Testis (tissue), 3 donors: ENCODE data around the gene SMOC2. TPM values are rescaled to one million over a fixed set of nuclear protein-coding genes. Genes with fewer than 3 reads are reported as not detected.

ENCODE experiments used
- DNase-seq: peaks from one replicate; pipeline ENCODE4 v3.0.0-alpha.2; 2019
- H3K27ac ChIP-seq, 2 donors: fragments of 200-600 bp; sonication (generic); one replicate each; pipeline ENCODE4 v1.5.1; 2019
- H3K27me3 ChIP-seq: fragments of 200-600 bp; sonication (generic); one replicate; pipeline ENCODE4 v1.5.1; 2019
- H3K36me3 ChIP-seq: fragments of 200-600 bp; sonication (generic); one replicate; pipeline ENCODE4 v1.5.1; 2017; ENCODE audit warnings: low read depth; ENCODE audit errors: missing control alignments
- H3K4me1 ChIP-seq: fragments of 200-600 bp; sonication (generic); one replicate; pipeline ENCODE4 v1.5.1; 2019
- H3K4me3 ChIP-seq, 2 donors: fragments of 200-600 bp; sonication (generic); one replicate each; pipeline ENCODE4 v1.5.1; 2017 to 2019
- H3K9me3 ChIP-seq: fragments of 200-600 bp; sonication (generic); one replicate; pipeline ENCODE4 v1.5.1; 2017
- POLR2A ChIP-seq: fragments of 450-650 bp; IDR thresholded peaks from one replicate; pipeline ENCODE4 v1.6.1; 2017; ENCODE audit warnings: antibody characterized with exemption, mild to moderate bottlenecking, moderate library complexity
- WGBS, 2 donors: methylation state at CpG; one replicate each; pipeline ENCODE4 v1.1.5; 2018; 5-methylcytosine and 5-hydroxymethylcytosine counted together
- intact Hi-C: fragments of 100-400 bp; cut with DNase I; formaldehyde crosslinking; loops from one replicate; pipeline ENCODE4 v1.15.1; 2023; ENCODE audit warnings: low total_unique reads
- polyA plus RNA-seq: library from polyadenylated mRNA; stranded (reverse); fragments of 350-450 nt; fragmentation: Illumina TruSeq; extraction: RNeasy Lipid Tissue Mini Kit (QIAGEN cat#74804); gene quantifications from one replicate; pipeline ENCODE4 v1.2.3, GENCODE V29; 2014; ENCODE audit warnings: low read depth, low replicate concordance; ENCODE audit not compliant: insufficient read depth
- total RNA-seq, 2 donors: library from RNA; depleted of rRNA; stranded (reverse); fragments of >200 nt; gene quantifications; one replicate each; pipeline ENCODE4 v1.2.3, GENCODE V29; 2016
- TF ChIP-seq, protein P1 (sequence below), 3 experiments: fragments of 450-650 bp in 2 of 3; fragments of 200-600 bp in 1 of 3; sonication (generic) in 1 of 3; IDR thresholded peaks; one replicate each; pipeline ENCODE4 v1.5.1; 2016 to 2019; ENCODE audit warnings: antibody characterized with exemption in 3 of 3, mild to moderate bottlenecking in 2 of 3, moderate library complexity in 1 of 3

Gene SMOC2
- total and polyA plus RNA-seq, 3 donors from 2014 or later: 78.4 to 140 (median 110) TPM

DNA sequence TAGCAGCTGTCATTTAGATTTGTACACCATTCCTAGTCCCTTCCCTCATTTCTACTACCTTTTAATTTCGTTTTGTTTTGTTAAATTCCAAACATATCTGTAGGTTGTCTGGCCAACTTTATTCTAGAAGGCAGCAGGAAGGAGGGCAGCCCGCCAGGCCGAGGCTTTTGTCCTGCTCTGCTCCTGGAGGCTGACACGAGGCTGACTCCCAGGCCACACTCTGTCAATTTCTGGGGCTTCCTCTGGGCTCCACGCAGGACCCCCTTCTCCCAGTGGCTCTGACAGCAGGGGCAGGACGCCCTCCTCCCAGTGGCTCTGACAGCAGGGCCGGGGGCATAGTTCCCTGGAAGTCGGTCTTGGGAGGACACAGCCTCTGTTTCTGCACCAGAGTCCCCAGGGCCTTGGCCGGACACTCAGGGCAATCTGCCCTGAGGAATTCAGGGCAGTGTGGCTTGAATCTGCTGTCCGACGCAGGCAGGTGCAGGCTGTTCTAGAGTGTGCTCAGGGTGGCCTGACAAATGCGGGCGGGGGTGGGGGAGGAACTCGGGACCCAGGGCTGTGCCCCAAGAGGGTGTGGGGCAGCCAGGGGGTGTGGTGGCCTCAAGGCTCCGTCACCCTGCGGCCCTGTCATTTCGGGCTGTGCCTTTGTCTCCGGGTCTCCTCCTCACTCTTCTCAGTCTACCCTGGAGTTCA lies 11.8 kb downstream of the SMOC2 start:
- no peak overlapping the region for H3K4me3 ChIP-seq
- peak overlapping the region; percentile 71 to 76 for H3K27ac ChIP-seq
- H3K36me3 ChIP-seq: no peaks in the 10 kb centered on the region
- TF ChIP-seq POLR2A: no peak
- TF ChIP-seq, protein P1, sequence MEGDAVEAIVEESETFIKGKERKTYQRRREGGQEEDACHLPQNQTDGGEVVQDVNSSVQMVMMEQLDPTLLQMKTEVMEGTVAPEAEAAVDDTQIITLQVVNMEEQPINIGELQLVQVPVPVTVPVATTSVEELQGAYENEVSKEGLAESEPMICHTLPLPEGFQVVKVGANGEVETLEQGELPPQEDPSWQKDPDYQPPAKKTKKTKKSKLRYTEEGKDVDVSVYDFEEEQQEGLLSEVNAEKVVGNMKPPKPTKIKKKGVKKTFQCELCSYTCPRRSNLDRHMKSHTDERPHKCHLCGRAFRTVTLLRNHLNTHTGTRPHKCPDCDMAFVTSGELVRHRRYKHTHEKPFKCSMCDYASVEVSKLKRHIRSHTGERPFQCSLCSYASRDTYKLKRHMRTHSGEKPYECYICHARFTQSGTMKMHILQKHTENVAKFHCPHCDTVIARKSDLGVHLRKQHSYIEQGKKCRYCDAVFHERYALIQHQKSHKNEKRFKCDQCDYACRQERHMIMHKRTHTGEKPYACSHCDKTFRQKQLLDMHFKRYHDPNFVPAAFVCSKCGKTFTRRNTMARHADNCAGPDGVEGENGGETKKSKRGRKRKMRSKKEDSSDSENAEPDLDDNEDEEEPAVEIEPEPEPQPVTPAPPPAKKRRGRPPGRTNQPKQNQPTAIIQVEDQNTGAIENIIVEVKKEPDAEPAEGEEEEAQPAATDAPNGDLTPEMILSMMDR (IDR thresholded peaks at IDR 0.05): no peak
- H3K27me3 ChIP-seq: no peaks in the 10 kb centered on the region
- 37 to 39% methylated on average over 9 to 18 of the region's 18 CpGs for WGBS, 2 donors
- DNase-seq: peak; percentile 60
- intact Hi-C loops: no loop called here
- H3K9me3 ChIP-seq: no peaks in the 10 kb centered on the region
- peaks cover 45% of the 10 kb centered on the region for H3K4me1 ChIP-seq

DNA sequence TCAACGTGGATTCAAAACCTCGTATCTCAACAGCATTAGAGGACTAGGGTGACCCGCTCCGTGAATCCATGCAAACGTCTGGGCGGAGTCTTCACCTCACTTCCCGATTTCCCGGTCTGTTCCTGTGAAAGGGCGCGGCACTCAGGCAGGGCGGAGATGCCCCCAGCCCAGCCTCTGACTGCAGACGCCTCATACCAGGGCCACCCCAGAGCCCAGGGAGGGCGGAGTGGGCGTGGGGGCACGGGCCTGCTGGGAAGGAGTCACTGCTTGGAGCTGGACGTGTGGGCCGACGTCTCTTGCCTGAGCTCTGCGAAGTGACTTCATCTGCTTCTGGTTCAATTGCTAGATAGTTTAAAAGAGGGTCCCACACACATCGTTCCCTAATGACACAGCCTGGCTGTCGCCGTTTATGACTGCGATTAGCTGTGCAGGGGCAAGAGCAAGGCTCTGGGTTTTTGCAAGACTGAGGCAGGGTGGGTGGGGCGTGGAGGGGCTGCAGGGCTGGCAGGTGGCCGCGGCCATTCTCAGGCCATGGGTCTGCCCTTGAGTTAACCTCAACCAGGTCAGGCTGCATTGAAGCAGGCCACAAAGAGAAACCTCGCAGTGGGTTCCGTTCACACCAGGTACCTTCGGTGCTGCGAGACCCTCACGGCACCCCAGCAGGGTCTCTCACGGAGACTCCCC lies 15.0 kb downstream of the SMOC2 start:
- no peaks in the 10 kb centered on the region for H3K27me3 ChIP-seq
- peaks cover 47% of the 10 kb centered on the region for H3K4me1 ChIP-seq
- no peaks in the 10 kb centered on the region for H3K9me3 ChIP-seq
- intact Hi-C loops: no loop called here
- no peak overlapping the region for H3K4me3 ChIP-seq
- TF ChIP-seq, protein P1 (IDR thresholded peaks at IDR 0.05): no peak
- TF ChIP-seq POLR2A: no peak
- WGBS, 2 donors: 90 to 92% methylated on average over 19 to 32 of the region's 32 CpGs
- H3K36me3 ChIP-seq: no peaks in the 10 kb centered on the region
- peak overlapping the region; percentile 47 to 71 for H3K27ac ChIP-seq
- no peak for DNase-seq

DNA sequence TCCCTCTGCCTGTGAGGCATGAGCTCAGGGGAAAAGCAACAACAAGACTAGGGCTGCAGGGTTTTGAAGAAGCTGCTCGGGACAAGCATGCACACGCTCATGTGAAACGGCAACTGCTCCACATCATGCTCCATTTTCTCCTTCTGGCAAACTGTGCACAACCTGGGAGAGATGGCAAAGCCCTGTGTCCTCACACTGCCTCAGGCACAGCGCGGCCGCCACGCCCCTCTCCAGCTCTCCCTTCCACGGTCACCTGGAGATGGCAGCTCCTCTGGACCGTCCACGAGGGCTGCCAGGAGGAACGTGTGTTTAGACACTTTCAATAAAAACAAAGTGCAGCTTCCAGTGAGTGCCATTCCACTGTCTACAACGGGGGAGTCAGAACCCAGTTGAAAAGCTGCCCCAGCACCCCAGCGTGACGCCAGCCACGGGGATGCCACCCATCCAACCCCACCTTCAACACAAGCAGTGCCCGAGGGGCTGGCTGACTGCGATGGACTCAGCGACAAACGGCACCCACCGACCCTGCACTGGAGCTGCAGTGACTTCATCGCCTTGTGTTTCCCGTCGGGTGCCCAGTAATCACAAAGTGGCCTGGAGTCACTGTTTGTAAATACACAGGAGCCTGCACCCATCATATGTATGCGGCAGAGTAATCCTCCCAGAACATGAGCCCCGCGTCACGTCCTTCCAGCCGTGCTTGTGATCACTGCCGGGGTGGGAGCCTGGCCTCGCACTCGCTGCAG lies 16.1 kb downstream of the SMOC2 start:
- no peak for DNase-seq
- H3K27ac ChIP-seq: peak overlapping the region; percentile 47 to 71
- no peak for TF ChIP-seq POLR2A
- TF ChIP-seq, protein P1 (IDR thresholded peaks at IDR 0.05): no peak
- H3K4me3 ChIP-seq: no peak overlapping the region
- no peaks in the 10 kb centered on the region for H3K36me3 ChIP-seq
- intact Hi-C loops: no loop called here
- no peaks in the 10 kb centered on the region for H3K27me3 ChIP-seq
- 74 to 76% methylated on average over 16 to 31 of the region's 31 CpGs for WGBS, 2 donors
- no peaks in the 10 kb centered on the region for H3K9me3 ChIP-seq
- H3K4me1 ChIP-seq: peaks cover 36% of the 10 kb centered on the region

DNA sequence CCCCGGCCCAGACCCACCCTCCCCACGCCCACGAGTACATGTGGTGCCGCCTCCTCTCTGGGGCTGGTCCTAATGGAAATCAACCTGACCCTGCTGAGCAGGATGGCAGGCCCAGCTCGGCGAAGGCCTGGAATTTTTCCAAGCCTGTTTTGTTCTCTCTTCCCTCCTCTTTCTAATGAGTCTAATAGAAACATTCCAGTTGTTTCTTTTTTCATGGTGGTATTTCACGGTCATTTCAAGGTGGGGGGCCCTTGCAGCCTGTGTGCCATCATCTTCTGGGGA lies 16.6 kb downstream of the SMOC2 start:
- intact Hi-C loops: no loop called here
- H3K9me3 ChIP-seq: no peaks in the 10 kb centered on the region
- H3K36me3 ChIP-seq: no peaks in the 10 kb centered on the region
- H3K27me3 ChIP-seq: no peaks in the 10 kb centered on the region
- H3K4me3 ChIP-seq: no peak overlapping the region
- WGBS, 2 donors: 18 to 36% methylated on average over 4 to 7 of the region's 7 CpGs
- H3K4me1 ChIP-seq: peaks cover 31% of the 10 kb centered on the region
- TF ChIP-seq, protein P1 (IDR thresholded peaks at IDR 0.05): no peak
- no peak for TF ChIP-seq POLR2A
- peak overlapping the region; percentile 47 to 71 for H3K27ac ChIP-seq
- peak; percentile 43 for DNase-seq
